Ovary (tissue), 3 donors: ENCODE measurements around the gene HRH2.

ENCODE experiments used
- EP300 ChIP-seq: sonication (generic); formaldehyde crosslinking; IDR thresholded peaks from one replicate; pipeline ENCODE4 v1.6.1; 2017; ENCODE audit warnings: antibody characterized with exemption
- TF ChIP-seq, protein P1 (sequence below), 3 donors: fragments of 450-650 bp in 2 of 3; fragments of 200-600 bp in 1 of 3; IDR thresholded peaks; one replicate each; pipeline versions ENCODE4 v1.5.1 to v1.8.0; 2016 to 2022; ENCODE audit warnings: antibody characterized with exemption in 3 of 3, mild to moderate bottlenecking in 1 of 3
- donor health status: DM: no; HTN: no; CAD: no.

DNA sequence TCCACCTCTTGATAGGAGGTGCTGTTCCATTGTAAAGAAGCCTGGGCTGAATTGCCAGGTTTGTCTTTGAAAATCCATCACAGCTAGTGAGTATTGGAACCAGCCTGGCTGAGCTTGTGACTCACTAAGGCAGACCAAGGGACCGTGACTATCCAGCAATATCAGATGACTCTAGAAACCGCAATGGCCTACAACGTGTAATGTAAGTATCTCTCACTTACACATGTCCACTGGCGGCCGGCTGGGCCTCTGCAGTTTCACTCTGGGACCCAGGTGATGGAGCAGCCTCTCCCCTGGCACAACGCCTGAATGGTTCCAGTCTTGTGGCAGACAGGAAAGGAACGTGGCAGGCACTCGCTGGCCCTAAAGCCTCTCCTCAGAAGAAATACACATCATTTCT lies 3.1 kb upstream of the HRH2 start:
- TF ChIP-seq, protein P1, sequence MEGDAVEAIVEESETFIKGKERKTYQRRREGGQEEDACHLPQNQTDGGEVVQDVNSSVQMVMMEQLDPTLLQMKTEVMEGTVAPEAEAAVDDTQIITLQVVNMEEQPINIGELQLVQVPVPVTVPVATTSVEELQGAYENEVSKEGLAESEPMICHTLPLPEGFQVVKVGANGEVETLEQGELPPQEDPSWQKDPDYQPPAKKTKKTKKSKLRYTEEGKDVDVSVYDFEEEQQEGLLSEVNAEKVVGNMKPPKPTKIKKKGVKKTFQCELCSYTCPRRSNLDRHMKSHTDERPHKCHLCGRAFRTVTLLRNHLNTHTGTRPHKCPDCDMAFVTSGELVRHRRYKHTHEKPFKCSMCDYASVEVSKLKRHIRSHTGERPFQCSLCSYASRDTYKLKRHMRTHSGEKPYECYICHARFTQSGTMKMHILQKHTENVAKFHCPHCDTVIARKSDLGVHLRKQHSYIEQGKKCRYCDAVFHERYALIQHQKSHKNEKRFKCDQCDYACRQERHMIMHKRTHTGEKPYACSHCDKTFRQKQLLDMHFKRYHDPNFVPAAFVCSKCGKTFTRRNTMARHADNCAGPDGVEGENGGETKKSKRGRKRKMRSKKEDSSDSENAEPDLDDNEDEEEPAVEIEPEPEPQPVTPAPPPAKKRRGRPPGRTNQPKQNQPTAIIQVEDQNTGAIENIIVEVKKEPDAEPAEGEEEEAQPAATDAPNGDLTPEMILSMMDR (IDR thresholded peaks at IDR 0.05): no peak
- TF ChIP-seq EP300: no peak
